ENCODE data around the gene CC2D1B. TPM values are rescaled to one million over a fixed set of nuclear protein-coding genes. Genes with fewer than 3 reads are reported as not detected.

The CC2D1B gene
- total and polyA plus RNA-seq, 2 experiments from 2014 or later: 5.7 to 13.1 TPM

GRCh38 chr1:52341655-52342260 lies 24.2 kb downstream of the CC2D1B start:
- Mint-ChIP-seq H3K27ac (no peak overlapping the region), H3K9me3 (no peaks in the 10 kb centered on the region), H3K4me1 (no peaks in the 10 kb centered on the region), H3K4me3 (no peak overlapping the region), H3K36me3 (ENCODE audit: low read depth) (peaks cover 7% of the 10 kb centered on the region; the same call in 2 of the 3 replicates), H3K27me3 (ENCODE audit: insufficient read depth, low read depth, poor library complexity) (peaks cover 2% of the 10 kb centered on the region)
- Histone ChIP-seq H4K20me1 (replicated peaks; ENCODE audit: insufficient read depth) (no peaks in the 10 kb centered on the region), H3K4me1 (ENCODE audit: insufficient read depth) (no peaks in the 10 kb centered on the region), H3F3A (replicated peaks; ENCODE audit: low read depth) (no peaks in the 10 kb centered on the region), H3K79me2 (replicated peaks; ENCODE audit: insufficient read depth) (no peaks in the 10 kb centered on the region), H3K9me2 (ENCODE audit: insufficient read depth) (no peaks in the 10 kb centered on the region), H3K4me3 (no peak overlapping the region), H2AFZ (no peak overlapping the region), H3K27me3 (ENCODE audit: insufficient read depth) (no peaks in the 10 kb centered on the region), H3K36me3 (ENCODE audit: insufficient read depth) (no peaks in the 10 kb centered on the region), H3K4me2 (no peak overlapping the region), H3K27ac (ENCODE audit: low read depth) (no peak overlapping the region)
- ATAC-seq: no peak
- no peak for TF ChIP-seq CTCF (conservative IDR thresholded peaks at IDR 0.05; ENCODE audit: low read depth in 2 of 2)
- TF ChIP-seq REST (IDR thresholded peaks at IDR 0.05; ENCODE audit: unreplicated experiment): no peak
- no peak for TF ChIP-seq NANOG (IDR thresholded peaks at IDR 0.05; ENCODE audit: borderline replicate concordance)
- TF ChIP-seq EZH2 (IDR thresholded peaks at IDR 0.05; ENCODE audit: low read depth, unreplicated experiment): no peak
- TF ChIP-seq POLR2AphosphoS5 (IDR thresholded peaks at IDR 0.05; ENCODE audit: low read depth): no peak
- no peak for TF ChIP-seq ZNF331 (CRISPR knock-in tag; IDR thresholded peaks at IDR 0.05; ENCODE audit: low read depth)
- TF ChIP-seq STAT1 (IDR thresholded peaks at IDR 0.05; ENCODE audit: unreplicated experiment): no peak
- TF ChIP-seq ETS1 (IDR thresholded peaks at IDR 0.05): no peak
- no peak for TF ChIP-seq ZNF114 (CRISPR knock-in tag; IDR thresholded peaks at IDR 0.05)
- no peak for TF ChIP-seq EZH2phosphoT487 (IDR thresholded peaks at IDR 0.05; ENCODE audit: unreplicated experiment)
- TF ChIP-seq ZNF462 (CRISPR knock-in tag; IDR thresholded peaks at IDR 0.05): no peak
- no peak for TF ChIP-seq JUNB (IDR thresholded peaks at IDR 0.05; ENCODE audit: unreplicated experiment)
- TF ChIP-seq CREB1 (CRISPR knock-in tag; IDR thresholded peaks at IDR 0.05; ENCODE audit: low read depth): no peak
- DNase-seq (ENCODE audit: low spot score): no peak
